Right lobe of liver (tissue), 6 donors: ENCODE data around the gene MOB2. TPM values are rescaled to one million over a fixed set of nuclear protein-coding genes. Genes with fewer than 3 reads are reported as not detected.

Experiments used
- ATAC-seq, 4 donors: fragments of 200-7000 bp; cut with Tn5 transposase; one replicate each; pipeline ENCODE4 v1.9.1; 2020; ENCODE audit warnings: mild to moderate bottlenecking in 4 of 4, moderate library complexity in 4 of 4
- DNase-seq, 3 donors: peaks; one replicate each; pipeline ENCODE4 v3.0.0-alpha.2; 2020
- H3K27ac ChIP-seq, 3 donors: fragments of 200-600 bp; one replicate each; pipeline ENCODE4 v1.8.0; 2022
- H3K27me3 ChIP-seq, 2 donors: fragments of 200-600 bp; one replicate each; pipeline ENCODE4 v1.8.0; 2022
- H3K36me3 ChIP-seq, 4 donors: fragments of 200-600 bp; sonication (generic) in 1 of 4; one replicate each; pipeline versions ENCODE4 v1.5.1 to v1.8.0; 2017 to 2022; ENCODE audit warnings: control low read depth in 1 of 4
- H3K4me1 ChIP-seq, 4 donors: fragments of 200-600 bp; sonication (generic) in 1 of 4; one replicate each; pipeline versions ENCODE4 v1.5.1 to v1.8.0; 2017 to 2022; ENCODE audit warnings: control low read depth in 1 of 4
- H3K4me3 ChIP-seq, 3 donors: fragments of 200-600 bp; one replicate each; pipeline ENCODE4 v1.8.0; 2022
- H3K9me3 ChIP-seq, 4 donors: fragments of 200-600 bp; sonication (generic) in 1 of 4; one replicate each; pipeline versions ENCODE4 v1.5.1 to v1.8.0; 2017 to 2022; ENCODE audit warnings: control low read depth in 1 of 4
- CTCF ChIP-seq, 4 donors: fragments of 200-600 bp in 3 of 4; fragments of 450-650 bp in 1 of 4; IDR thresholded peaks; one replicate each; pipeline versions ENCODE4 v1.5.1 to v1.8.0; 2016 to 2022; ENCODE audit warnings: antibody characterized with exemption in 4 of 4, mild to moderate bottlenecking in 2 of 4
- POLR2A ChIP-seq: fragments of 450-650 bp; IDR thresholded peaks from one replicate; pipeline ENCODE4 v1.6.1; 2017; ENCODE audit warnings: antibody characterized with exemption, mild to moderate bottlenecking
- WGBS: methylation state at CpG from one replicate; pipeline ENCODE4 v1.1.6; 2018; ENCODE audit warnings: low coverage, low lambda C conversion rate; ENCODE audit not compliant: insufficient coverage; ENCODE audit errors: missing lambda C conversion rate; 5-methylcytosine and 5-hydroxymethylcytosine counted together
- intact Hi-C, 2 donors: fragments of 100-400 bp; cut with DNase I; formaldehyde crosslinking; loops; one replicate each; pipeline versions ENCODE4 v1.11.2 to v1.14.1; 2022
- total RNA-seq, 6 experiments: library from RNA; depleted of rRNA in 2 of 6; stranded (reverse); fragments of >200 nt in 2 of 6; fragmentation: NEBNext Ultra II Directional in 3 of 6; extraction: Animal tissue kit (Norgen Biotek cat#: 25700) in 3 of 6; gene quantifications; one replicate each; pipeline versions ENCODE4 v1.1.0 to v1.2.4, GENCODE V29; 2016 to 2023
- donor health status: DM: no; HTN: yes; CAD: no.
- donor health status: DM: no; HTN: no; CAD: no.
- donor health status: DM: no; HTN: no; CAD: no.
- donor health status: DM: no; HTN: yes; CAD: no.
- donor health status: DM: no; HTN: yes; CAD: no.

Gene MOB2
- total RNA-seq, 6 experiments from 2014 or later, result 8.5 to 17.0 (median 14.1) TPM

- TF ChIP-seq CTCF (IDR thresholded peaks at IDR 0.05), result no peak
- no peak for TF ChIP-seq POLR2A
- DNase-seq (no peak), ATAC-seq (no peak)
- no peaks in the 10 kb centered on the region for H3K4me1 ChIP-seq
- intact Hi-C loops, result loop anchor here in 1 of 2 donors (10.0 kb wide), 1 partner anchor 119 kb away; the partner anchor contains the start of gene DUSP8
- no peaks in the 10 kb centered on the region for H3K36me3 ChIP-seq
- no peak overlapping the region for H3K4me3 ChIP-seq
- H3K9me3 ChIP-seq, result no peaks in the 10 kb centered on the region
- H3K27me3 ChIP-seq, result no peaks in the 10 kb centered on the region
- H3K27ac ChIP-seq, result no peak overlapping the region
- WGBS, result no CpG with 5 or more reads among the region's 22 CpGs
These were observed 30.4 kb downstream of the MOB2 start for GRCh38 chr11:1456176-1456575.

GRCh38 chr11:1455763-1456060 lies 30.9 kb downstream of the MOB2 start:
- ATAC-seq, result no peak
- Histone ChIP-seq H3K9me3 (no peaks in the 10 kb centered on the region), H3K27me3 (no peaks in the 10 kb centered on the region), H3K27ac (no peak overlapping the region), H3K4me3 (no peak overlapping the region), H3K36me3 (no peaks in the 10 kb centered on the region), H3K4me1 (no peaks in the 10 kb centered on the region)
- WGBS, result 0% methylated on average over 1 of the region's 5 CpGs
- DNase-seq, result no peak
- intact Hi-C loops, result loop anchor here in 1 of 2 donors (10.0 kb wide), 1 partner anchor 119 kb away; the partner anchor contains the start of gene DUSP8
- no peak for TF ChIP-seq CTCF (IDR thresholded peaks at IDR 0.05)
- no peak for TF ChIP-seq POLR2A

- Histone ChIP-seq H3K27me3 (no peaks in the 10 kb centered on the region), H3K4me1 (no peaks in the 10 kb centered on the region), H3K4me3 (no peak overlapping the region), H3K36me3 (no peaks in the 10 kb centered on the region), H3K9me3 (no peaks in the 10 kb centered on the region), H3K27ac (no peak overlapping the region)
- TF ChIP-seq CTCF (IDR thresholded peaks at IDR 0.05), result no peak
- no peak for TF ChIP-seq POLR2A
- intact Hi-C loops, result loop anchor here in 1 of 2 donors (10.0 kb wide), 1 partner anchor 120 kb away; the partner anchor contains the start of gene DUSP8
- no peak for DNase-seq
- WGBS, result 60% methylated on average over 7 of the region's 24 CpGs
- no peak for ATAC-seq
These were observed 31.4 kb downstream of the MOB2 start for GRCh38 chr11:1455032-1455762.

- 53% methylated on average over 5 of the region's 21 CpGs for WGBS
- Histone ChIP-seq H3K27me3 (no peaks in the 10 kb centered on the region), H3K4me3 (no peak overlapping the region), H3K27ac (no peak overlapping the region), H3K36me3 (no peaks in the 10 kb centered on the region), H3K4me1 (no peaks in the 10 kb centered on the region), H3K9me3 (no peaks in the 10 kb centered on the region)
- ATAC-seq, result no peak
- no peak for TF ChIP-seq CTCF (IDR thresholded peaks at IDR 0.05)
- TF ChIP-seq POLR2A, result no peak
- DNase-seq, result no peak
- intact Hi-C loops, result loop anchor here in 1 of 2 donors (10.0 kb wide), 1 partner anchor 120 kb away; the partner anchor contains the start of gene DUSP8
These were observed 32.0 kb downstream of the MOB2 start for GRCh38 chr11:1454576-1454975.
